GM19240 (cell line): ENCODE results near the gene RNF145.
A peak's percentile ranks its signal among the peaks of the same experiment; 100 is the strongest.
"Not testable (repeated sequence)": the region's sequence is repeated elsewhere in the genome, so short reads cannot be mapped to it uniquely, and the experiment has no call there.

Experiments
- DNase-seq: peaks from one replicate; pipeline ENCODE4 v3.0.0; 2011; ENCODE audit warnings: low spot score; ENCODE audit not compliant: insufficient read length

RNF145 gene

GRCh38 chr5:159158553-159159091 is 50.7 kb downstream of the RNF145 start:
- not testable (repeated sequence) for DNase-seq

DNA sequence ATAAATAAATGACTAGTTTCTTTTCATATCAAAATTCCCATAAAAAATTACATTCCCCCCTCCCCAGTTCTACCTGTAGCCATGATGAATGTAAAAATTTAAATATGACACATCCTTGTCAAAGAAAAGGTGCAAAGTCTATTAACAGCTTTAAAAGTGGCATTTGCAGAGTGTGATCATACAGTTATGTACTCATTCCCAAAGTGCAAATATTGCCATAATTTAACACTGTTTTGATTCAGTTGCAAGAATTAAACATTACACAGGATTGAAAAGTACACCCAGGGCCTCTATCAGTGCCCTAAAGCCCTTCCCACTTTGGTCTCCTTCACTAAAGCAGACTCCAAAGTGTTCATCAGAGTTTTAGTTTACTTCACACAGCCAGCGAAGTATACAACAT is 51.8 kb downstream of the RNF145 start:
- no peak for DNase-seq

DNA sequence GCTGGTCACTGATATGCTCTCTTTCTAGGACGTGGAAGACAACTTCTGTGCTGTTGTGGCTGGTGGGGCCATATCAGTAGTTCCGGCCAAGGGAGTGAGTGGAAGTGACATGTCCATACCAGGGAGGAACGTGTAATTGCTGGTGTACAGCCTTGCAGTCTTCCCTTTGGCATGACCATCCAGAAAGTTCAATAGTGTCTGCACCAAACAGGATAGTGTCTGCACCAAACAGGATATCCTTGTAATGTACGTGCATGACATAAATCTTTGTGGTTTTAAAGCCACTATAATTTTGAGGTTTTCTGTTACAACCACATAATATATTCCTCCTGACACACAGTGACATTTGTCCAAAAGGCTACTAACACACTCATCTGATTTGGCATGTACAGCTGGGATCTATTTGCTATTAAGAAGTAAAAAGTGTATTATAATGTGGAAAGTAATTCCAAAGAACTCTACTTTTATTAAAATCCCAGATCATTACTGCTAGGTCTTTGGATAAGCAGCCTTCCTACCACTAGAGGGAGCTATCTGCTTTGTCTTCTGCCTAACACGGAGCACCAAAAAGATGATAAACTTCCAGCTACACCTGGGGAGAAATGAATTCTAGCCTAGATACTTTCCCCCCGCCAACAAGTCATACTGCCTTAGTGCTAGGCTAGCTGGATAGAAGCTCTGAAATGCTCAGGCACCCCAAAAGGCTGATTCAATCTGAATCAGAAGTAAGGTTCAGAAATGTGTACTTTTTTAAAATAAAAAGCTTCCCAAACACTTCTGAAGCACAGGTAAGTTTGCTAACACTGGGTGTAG is 52.7 kb downstream of the RNF145 start:
- DNase-seq = peak; percentile 34

DNA sequence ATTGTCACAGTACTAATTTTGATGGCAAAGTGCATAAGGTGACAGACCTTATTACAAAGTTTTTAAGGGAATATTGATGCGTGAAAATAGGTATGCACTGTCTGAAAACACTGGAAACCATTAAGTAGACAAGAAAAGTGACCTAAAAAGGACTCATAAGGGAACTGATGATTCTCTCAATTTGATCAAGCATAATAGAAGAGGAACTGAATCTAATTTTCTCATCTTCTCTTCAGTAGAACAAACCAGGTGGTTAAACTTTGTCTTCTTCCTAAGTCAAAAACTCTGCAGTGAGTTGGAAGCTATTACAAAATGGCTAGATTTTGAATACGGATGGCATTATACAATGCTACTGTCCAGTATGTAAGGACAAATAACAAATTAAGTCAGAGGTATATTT is 53.4 kb downstream of the RNF145 start:
- DNase-seq = no peak

DNA sequence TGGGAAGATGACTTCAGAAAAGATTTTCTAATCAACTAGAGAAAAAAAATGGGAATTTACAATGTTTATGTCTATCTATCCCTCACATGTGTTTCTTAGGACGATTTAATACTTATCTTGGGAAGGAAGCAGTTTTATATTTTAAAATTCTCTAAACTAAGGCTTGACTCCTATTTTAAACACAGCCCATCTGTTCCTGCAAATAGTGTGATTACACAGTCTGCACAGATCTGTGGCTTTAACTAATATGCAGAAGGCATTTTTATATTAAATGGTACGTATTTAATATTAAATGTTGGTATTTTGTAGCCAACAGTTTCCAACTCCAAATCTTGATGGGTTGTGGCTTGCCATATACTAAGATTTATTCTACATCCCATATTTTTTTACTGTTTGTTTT is 56.5 kb downstream of the RNF145 start:
- DNase-seq = no peak

DNA sequence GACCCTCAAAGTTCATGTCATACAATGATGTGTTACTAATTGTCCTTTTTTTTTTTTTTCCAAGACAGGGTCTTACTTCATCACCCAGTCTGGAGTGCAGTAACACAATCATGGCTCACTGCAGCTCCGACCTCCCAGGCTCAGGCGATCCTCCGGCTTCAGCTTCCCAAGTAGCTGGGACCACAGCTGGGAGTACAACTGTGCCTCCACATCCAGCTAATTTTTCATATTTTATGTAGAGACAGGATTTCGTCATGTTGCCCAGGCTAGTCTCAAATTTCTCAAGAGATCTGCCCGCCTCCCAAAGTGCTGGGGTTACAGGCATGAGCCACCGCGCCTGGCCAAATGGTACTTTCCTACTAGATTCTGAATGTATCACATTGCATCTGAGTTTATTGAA is 60.3 kb downstream of the RNF145 start:
- no peak for DNase-seq

- no peak for DNase-seq
Measured at GRCh38 chr5:159147976-159148375, 61.4 kb downstream of the RNF145 start.

DNA sequence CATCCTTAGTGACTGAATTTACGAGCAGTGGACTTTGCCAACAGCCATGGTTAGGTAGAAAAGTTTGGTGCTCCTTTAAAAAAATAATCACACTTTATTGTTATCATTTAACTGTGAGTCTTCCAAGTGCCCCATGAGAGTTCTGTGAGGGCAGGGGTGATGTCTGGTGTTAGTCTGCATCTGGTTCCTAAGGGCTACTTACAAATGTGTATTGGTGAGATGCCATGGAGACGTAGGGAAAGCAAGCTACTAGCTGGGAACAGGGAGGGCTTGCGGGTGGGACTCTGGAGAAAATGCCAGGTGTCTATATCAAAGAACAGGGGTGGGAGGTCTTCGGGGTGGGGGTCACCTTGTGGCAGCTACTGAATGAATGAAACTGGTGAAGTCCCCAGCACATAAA is 62.5 kb downstream of the RNF145 start:
- DNase-seq = no peak

DNA sequence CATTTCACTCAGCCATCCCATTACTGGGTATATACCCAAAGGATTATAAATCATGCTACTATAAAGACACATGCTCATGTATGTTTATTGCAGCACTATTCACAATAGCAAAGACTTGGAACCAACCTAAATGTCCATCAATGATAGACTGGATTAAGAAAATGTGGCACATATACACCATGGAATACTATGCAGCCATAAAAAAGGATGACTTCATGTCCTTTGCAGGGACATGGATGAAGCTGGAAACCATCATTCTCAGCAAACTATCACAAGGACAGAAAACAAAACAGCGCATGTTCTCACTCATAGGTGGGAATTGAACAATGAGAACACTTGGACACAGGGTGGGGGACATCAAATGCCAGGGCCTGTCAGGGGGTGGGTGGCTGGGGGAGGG is 64.2 kb downstream of the RNF145 start:
- DNase-seq = not testable (repeated sequence)

DNA sequence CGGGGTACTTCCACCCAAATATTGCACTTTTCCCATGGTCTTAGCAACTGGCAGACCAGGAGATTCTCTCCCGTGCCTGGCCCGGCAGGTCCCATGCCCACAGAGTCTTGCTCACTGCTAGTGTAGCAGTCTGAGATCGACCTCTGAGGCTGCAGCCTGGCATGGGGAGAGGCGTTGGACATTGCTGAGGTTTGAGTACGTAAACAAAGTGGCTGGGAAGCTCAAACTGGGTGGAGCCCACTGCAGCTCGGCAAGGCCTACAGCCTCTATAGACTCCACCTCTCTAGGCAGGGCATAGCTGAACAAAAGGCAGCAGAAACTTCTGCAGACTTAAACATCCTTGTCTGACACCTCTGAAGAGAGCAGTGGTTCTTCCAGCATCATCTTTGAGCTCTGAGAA is 69.6 kb downstream of the RNF145 start:
- no peak for DNase-seq

DNA sequence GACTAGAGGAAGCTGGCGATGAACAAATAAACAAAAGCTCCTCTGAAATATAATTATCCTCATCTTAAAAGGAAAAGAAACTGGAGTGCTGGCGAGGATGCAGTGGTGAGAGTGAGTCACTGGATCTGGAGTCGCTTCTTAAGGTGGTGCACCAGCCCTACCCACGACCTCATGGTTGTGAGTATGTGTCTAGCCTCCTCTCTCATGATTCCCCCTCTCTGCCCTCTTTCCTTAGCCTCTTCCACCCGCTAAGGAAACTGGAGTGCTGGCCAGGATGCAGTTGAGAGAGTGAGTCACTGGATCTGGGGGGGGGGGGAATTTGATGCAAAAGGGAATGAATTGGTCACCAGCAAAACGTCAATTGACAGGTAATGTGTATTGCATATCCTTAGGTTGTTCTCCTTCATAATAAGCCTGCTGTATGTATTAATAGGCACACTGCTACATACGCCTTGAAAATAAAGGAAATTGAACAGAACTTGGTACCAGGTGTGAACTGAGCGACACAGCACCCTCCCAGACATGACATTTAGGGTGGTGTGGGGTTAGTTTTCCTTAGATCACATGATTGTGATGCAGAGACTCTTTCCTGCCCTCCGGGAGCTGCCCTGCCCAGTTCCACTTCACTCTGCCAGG is 73.3 kb downstream of the RNF145 start:
- no peak for DNase-seq

GRCh38 chr5:159133041-159133741 is 76.2 kb downstream of the RNF145 start:
- peak; percentile 17 for DNase-seq

GRCh38 chr5:159132429-159133040 is 76.8 kb downstream of the RNF145 start:
- no peak for DNase-seq

- no peak for DNase-seq
Measured at GRCh38 chr5:159131951-159132350, 77.4 kb downstream of the RNF145 start.

DNA sequence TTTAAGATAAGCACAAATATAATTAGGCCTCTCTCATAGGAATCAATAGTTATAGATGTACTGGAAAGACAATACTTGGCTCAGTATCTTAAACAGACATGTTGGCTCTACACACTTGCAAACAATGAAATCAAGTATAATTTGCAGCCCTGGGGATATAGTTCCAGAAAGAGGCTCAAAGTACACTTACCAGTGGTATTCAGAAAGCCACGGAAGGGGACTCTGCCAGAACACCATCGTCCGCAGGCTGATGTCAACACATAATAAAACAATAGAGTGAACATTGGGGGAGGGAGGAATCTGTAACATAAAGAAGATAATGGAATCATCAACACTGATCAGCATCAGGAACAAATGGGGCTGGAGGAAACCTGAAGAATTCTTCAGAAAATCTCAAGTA is 78.5 kb downstream of the RNF145 start:
- no peak for DNase-seq

GRCh38 chr5:159128070-159128541 is 81.2 kb downstream of the RNF145 start:
- DNase-seq = no peak

DNA sequence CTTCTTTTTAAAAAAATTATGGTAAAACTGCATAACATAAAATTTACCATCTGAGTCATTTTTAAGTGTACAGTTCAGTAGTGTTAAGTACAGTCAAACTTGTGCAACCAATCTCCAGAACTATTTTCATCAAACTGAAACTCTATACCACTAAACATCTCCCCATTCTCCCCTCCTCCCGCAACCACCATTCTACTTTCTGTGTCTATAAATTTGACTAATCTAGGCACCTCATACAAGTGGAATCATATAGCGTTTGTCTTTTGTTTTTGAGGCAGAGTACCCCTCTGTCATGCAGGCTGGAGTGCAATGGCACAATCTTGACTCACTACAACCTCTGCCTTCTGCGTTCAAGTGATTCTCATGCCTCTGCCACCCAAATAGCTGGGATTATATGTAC is 85.7 kb downstream of the RNF145 start:
- DNase-seq = no peak

DNA sequence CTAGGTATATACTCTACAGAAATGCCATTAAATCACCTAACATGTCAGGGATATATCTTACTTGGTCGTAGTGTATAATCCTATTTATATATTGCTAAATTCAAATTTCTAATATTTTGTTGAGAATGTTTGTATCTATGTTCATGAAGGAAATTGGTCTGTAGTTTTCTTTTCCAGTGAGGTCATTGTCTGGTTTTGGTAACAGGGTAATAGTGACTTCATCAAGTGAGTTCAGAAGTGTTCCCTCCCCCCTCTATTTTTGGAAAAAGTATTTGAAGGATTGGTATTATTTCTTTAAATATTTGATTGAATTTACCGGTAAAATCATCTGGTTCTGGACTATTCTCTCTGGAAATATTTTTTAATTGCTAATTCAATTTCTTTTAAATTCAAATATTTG is 86.2 kb downstream of the RNF145 start:
- DNase-seq = no peak

DNA sequence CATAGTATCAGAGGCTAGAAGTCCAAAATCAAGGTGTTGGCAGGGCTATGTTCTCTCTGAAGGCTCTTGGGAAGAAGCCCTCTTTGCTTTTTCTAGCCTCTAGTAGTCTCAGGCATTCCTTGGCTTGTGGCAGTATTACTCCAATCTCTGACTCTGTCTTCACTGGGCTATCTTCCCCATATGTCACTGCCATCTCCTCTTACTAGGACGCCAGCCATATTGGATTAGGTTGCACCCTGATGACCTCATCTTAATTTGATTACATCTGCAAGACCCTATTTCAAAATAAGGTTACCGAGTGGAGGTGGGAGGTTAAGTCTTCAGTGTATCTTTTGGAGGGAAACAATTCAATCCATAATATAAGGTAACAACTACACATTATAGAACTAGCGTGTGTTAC is 88.3 kb downstream of the RNF145 start:
- DNase-seq = no peak

- no peak for DNase-seq
Measured at GRCh38 chr5:159120446-159120845, 88.9 kb downstream of the RNF145 start.

GRCh38 chr5:159119842-159120241 is 89.5 kb downstream of the RNF145 start:
- not testable (repeated sequence) for DNase-seq
